Measurements from ENCODE around the gene MECP2.
A peak's percentile ranks its signal among the peaks of the same experiment; 100 is the strongest.
"Not testable (repeated sequence)": the region's sequence is repeated elsewhere in the genome, so short reads cannot be mapped to it uniquely, and the experiment has no call there.

Gene MECP2

GRCh38 chrX:153980394-153980793 is 117.1 kb downstream of the MECP2 start:
- not testable (repeated sequence) for H3K27me3 ChIP-seq (ENCODE audit: low read depth, low read length); H3K4me1 ChIP-seq (ENCODE audit: control insufficient read depth in 1 of 2, insufficient read depth in 2 of 2, low read length in 2 of 2); H3K9me3 ChIP-seq (ENCODE audit: control insufficient read depth in 1 of 2, low read length in 2 of 2); H3K36me3 ChIP-seq (ENCODE audit: control insufficient read depth in 1 of 2, insufficient read depth in 2 of 2, low read length in 2 of 2); H3K27ac ChIP-seq (ENCODE audit: low read length); H3K4me3 ChIP-seq (ENCODE audit: low read depth in 1 of 2, low read length in 2 of 2)

GRCh38 chrX:153974726-153975286 is 122.7 kb downstream of the MECP2 start:
- Histone ChIP-seq H3K4me3 (ENCODE audit: low read depth in 1 of 2, low read length in 2 of 2) (no peak overlapping the region), H3K4me1 (ENCODE audit: control insufficient read depth in 1 of 2, insufficient read depth in 2 of 2, low read length in 2 of 2) (peaks cover 5 to 17% of the 10 kb centered on the region in 2 donors), H3K27me3 (ENCODE audit: low read depth, low read length) (no peaks in the 10 kb centered on the region), H3K27ac (ENCODE audit: low read length) (no peak overlapping the region), H3K36me3 (ENCODE audit: control insufficient read depth in 1 of 2, insufficient read depth in 2 of 2, low read length in 2 of 2) (peaks cover 0 to 5% of the 10 kb centered on the region in 2 donors), H3K9me3 (ENCODE audit: control insufficient read depth in 1 of 2, low read length in 2 of 2) (no peaks in the 10 kb centered on the region)

GRCh38 chrX:153974003-153974725 is 123.4 kb downstream of the MECP2 start:
- peak overlapping the region; percentile 56 to 68 for H3K4me3 ChIP-seq (ENCODE audit: low read depth in 1 of 2, low read length in 2 of 2)
- H3K27ac ChIP-seq (ENCODE audit: low read length) = peak overlapping the region; percentile 95

GRCh38 chrX:153973127-153974002 is 124.2 kb downstream of the MECP2 start:
- H3K36me3 ChIP-seq (ENCODE audit: control insufficient read depth in 1 of 2, insufficient read depth in 2 of 2, low read length in 2 of 2) = peaks cover 0 to 5% of the 10 kb centered on the region in 2 donors

More at GRCh38 chrX:153974003-153974725, 123.4 kb downstream of the MECP2 start:
- Histone ChIP-seq H3K36me3 (ENCODE audit: control insufficient read depth in 1 of 2, insufficient read depth in 2 of 2, low read length in 2 of 2) (peaks cover 0 to 5% of the 10 kb centered on the region in 2 donors), H3K9me3 (ENCODE audit: control insufficient read depth in 1 of 2, low read length in 2 of 2) (no peaks in the 10 kb centered on the region), H3K27me3 (ENCODE audit: low read depth, low read length) (no peaks in the 10 kb centered on the region), H3K4me1 (ENCODE audit: control insufficient read depth in 1 of 2, insufficient read depth in 2 of 2, low read length in 2 of 2) (peaks cover 5 to 23% of the 10 kb centered on the region in 2 donors)

GRCh38 chrX:153972368-153973126 is 125.0 kb downstream of the MECP2 start, which contains the start of gene TMEM187:
Gene TMEM187 (plus strand): TSS chrX:153972754. CDS start chrX:153982063, 9,309 bp downstream.
- Histone ChIP-seq H3K9me3 (ENCODE audit: control insufficient read depth in 1 of 2, low read length in 2 of 2) (no peaks in the 10 kb centered on the region), H3K36me3 (ENCODE audit: control insufficient read depth in 1 of 2, insufficient read depth in 2 of 2, low read length in 2 of 2) (peaks cover 0 to 5% of the 10 kb centered on the region in 2 donors), H3K4me1 (ENCODE audit: control insufficient read depth in 1 of 2, insufficient read depth in 2 of 2, low read length in 2 of 2) (peaks cover 11 to 37% of the 10 kb centered on the region in 2 donors), H3K4me3 (ENCODE audit: low read depth in 1 of 2, low read length in 2 of 2) (peak within 1 kb of the TSS; percentile 76 to 80), H3K27ac (ENCODE audit: low read length) (peak within 1 kb of the TSS; percentile 95), H3K27me3 (ENCODE audit: low read depth, low read length) (no peaks in the 10 kb centered on the region)

More at GRCh38 chrX:153973127-153974002, 124.2 kb downstream of the MECP2 start:
- peak overlapping the region; percentile 56 to 68 for H3K4me3 ChIP-seq (ENCODE audit: low read depth in 1 of 2, low read length in 2 of 2)
- H3K4me1 ChIP-seq (ENCODE audit: control insufficient read depth in 1 of 2, insufficient read depth in 2 of 2, low read length in 2 of 2) = peaks cover 7 to 29% of the 10 kb centered on the region in 2 donors
- H3K27me3 ChIP-seq (ENCODE audit: low read depth, low read length) = no peaks in the 10 kb centered on the region
- no peaks in the 10 kb centered on the region for H3K9me3 ChIP-seq (ENCODE audit: control insufficient read depth in 1 of 2, low read length in 2 of 2)
- peak overlapping the region; percentile 95 for H3K27ac ChIP-seq (ENCODE audit: low read length)

Measured in muscle layer of duodenum (tissue), 2 donors.